Endodermal cell (in vitro differentiated cells): ENCODE data around the gene GPC3. TPM values are rescaled to one million over a fixed set of nuclear protein-coding genes. Genes with fewer than 3 reads are reported as not detected.

Experiments used
- DNase-seq: peaks from one replicate; pipeline ENCODE4 v3.0.0-alpha.2; 2017
- H3K27ac ChIP-seq: 2 replicates; pipeline ENCODE4 v1.5.1; 2013; ENCODE audit warnings: mild to moderate bottlenecking, low read depth, low read length, moderate library complexity
- H3K27me3 ChIP-seq: 2 replicates; pipeline ENCODE4 v1.6.1; 2013; ENCODE audit warnings: mild to moderate bottlenecking, low read length, moderate library complexity; ENCODE audit not compliant: insufficient read depth, control insufficient read depth, poor library complexity, severe bottlenecking
- H3K36me3 ChIP-seq: 2 replicates; pipeline ENCODE4 v1.7.0; 2013; ENCODE audit warnings: mild to moderate bottlenecking, low read length, moderate library complexity; ENCODE audit not compliant: control insufficient read depth, insufficient read depth
- H3K4me1 ChIP-seq: one replicate; pipeline ENCODE4 v1.7.0; 2013; ENCODE audit warnings: low read length; ENCODE audit not compliant: control insufficient read depth, insufficient read depth
- H3K4me3 ChIP-seq: 2 replicates; pipeline ENCODE4 v1.5.1; 2013; ENCODE audit warnings: mild to moderate bottlenecking, low read length, moderate library complexity
- H3K9ac ChIP-seq: 2 replicates; pipeline ENCODE4 v1.6.1; 2013; ENCODE audit warnings: mild to moderate bottlenecking, low read length, moderate library complexity; ENCODE audit not compliant: poor library complexity, severe bottlenecking; ENCODE audit errors: extremely low read depth
- H3K9me3 ChIP-seq: 2 replicates; pipeline ENCODE4 v1.6.1; 2013; ENCODE audit warnings: mild to moderate bottlenecking, low read length, moderate library complexity; ENCODE audit not compliant: control insufficient read depth
- H3K27ac Mint-ChIP-seq: 2 replicates; pipeline ENCODE4 v1.8.0; 2020; ENCODE audit warnings: mixed read lengths
- H3K27me3 Mint-ChIP-seq: 2 replicates; pipeline ENCODE4 v1.8.0; 2021; ENCODE audit warnings: mild to moderate bottlenecking, mixed read lengths; ENCODE audit not compliant: insufficient read depth
- H3K36me3 Mint-ChIP-seq: 2 replicates; pipeline ENCODE4 v1.8.0; 2020; ENCODE audit warnings: low read depth, mixed read lengths
- H3K4me1 Mint-ChIP-seq: 2 replicates; pipeline ENCODE4 v1.8.0; 2020; ENCODE audit warnings: mixed read lengths
- H3K4me3 Mint-ChIP-seq: 2 replicates; pipeline ENCODE4 v1.8.0; 2020; ENCODE audit warnings: mild to moderate bottlenecking, moderate library complexity, mixed read lengths
- H3K9me3 Mint-ChIP-seq: 2 replicates; pipeline ENCODE4 v1.8.0; 2020; ENCODE audit warnings: mild to moderate bottlenecking, mixed read lengths
- CTCF ChIP-seq: fragments of 200-600 bp; sonication (generic); conservative IDR thresholded peaks from 2 replicates; pipeline ENCODE4 v1.5.0; 2021; ENCODE audit warnings: antibody characterized with exemption, mild to moderate bottlenecking
- WGBS, 2 experiments: methylation state at CpG; one replicate each; pipeline versions ENCODE4 v1.1.5 to v1.1.7; 2013; ENCODE audit warnings: missing lambda C conversion rate in 2 of 2, mixed read lengths in 1 of 2; ENCODE audit not compliant: insufficient coverage in 1 of 2, insufficient read length in 1 of 2; 5-methylcytosine and 5-hydroxymethylcytosine counted together
- total RNA-seq, 2 donors: library from RNA; stranded (reverse); fragmentation: NEBNext Ultra II Directional in 1 of 2; extraction: Animal tissue kit (Norgen Biotek cat#: 25700) in 1 of 2; gene quantifications; 2 replicates in 1 of 2; 3 replicates in 1 of 2; pipeline ENCODE4 v1.2.1, GENCODE V29; 2021

GPC3 gene
- total RNA-seq, 2 donors from 2014 or later, result 39.5 to 125 TPM

GRCh38 chrX:133742602-133743305, 242.6 kb downstream of the GPC3 start:
- Histone ChIP-seq H3K27ac (no peak overlapping the region), H3K36me3 (no peaks in the 10 kb centered on the region), H3K9ac (no peak overlapping the region), H3K4me3 (no peak overlapping the region), H3K4me1 (no peaks in the 10 kb centered on the region), H3K9me3 (no peaks in the 10 kb centered on the region), H3K27me3 (no peaks in the 10 kb centered on the region)
- Mint-ChIP-seq H3K4me1 (peaks cover 11% of the 10 kb centered on the region), H3K36me3 (no peaks in the 10 kb centered on the region), H3K9me3 (no peaks in the 10 kb centered on the region), H3K27me3 (no peaks in the 10 kb centered on the region), H3K4me3 (no peak overlapping the region), H3K27ac (no peak overlapping the region)
- 70% methylated on average over 2 of the region's 3 CpGs; no CpG with 5 or more reads in 1 of the 2 experiments for WGBS, 2 experiments
- TF ChIP-seq CTCF, result no peak
- no peak for DNase-seq

GRCh38 chrX:133741303-133741702, 244.1 kb downstream of the GPC3 start:
- Mint-ChIP-seq H3K4me3 (no peak overlapping the region), H3K4me1 (peaks cover 11% of the 10 kb centered on the region), H3K27ac (no peak overlapping the region), H3K36me3 (no peaks in the 10 kb centered on the region), H3K9me3 (no peaks in the 10 kb centered on the region), H3K27me3 (no peaks in the 10 kb centered on the region)
- H3K9me3 ChIP-seq, result no peaks in the 10 kb centered on the region
- H3K4me1 ChIP-seq, result no peaks in the 10 kb centered on the region
- H3K4me3 ChIP-seq, result no peak overlapping the region
- TF ChIP-seq CTCF, result no peak
- H3K27ac ChIP-seq, result no peak overlapping the region
- no peaks in the 10 kb centered on the region for H3K36me3 ChIP-seq
- no peak overlapping the region for H3K9ac ChIP-seq
- H3K27me3 ChIP-seq, result no peaks in the 10 kb centered on the region
- WGBS, 2 experiments, result 100% methylated on average over 1 to 2 of the region's 2 CpGs
- no peak for DNase-seq

- Histone ChIP-seq H3K27ac (no peak overlapping the region), H3K9ac (no peak overlapping the region), H3K4me3 (no peak overlapping the region), H3K27me3 (no peaks in the 10 kb centered on the region), H3K36me3 (no peaks in the 10 kb centered on the region), H3K4me1 (no peaks in the 10 kb centered on the region), H3K9me3 (no peaks in the 10 kb centered on the region)
- no peaks in the 10 kb centered on the region for H3K27me3 Mint-ChIP-seq
- no peak for TF ChIP-seq CTCF
- peaks cover 11% of the 10 kb centered on the region for H3K4me1 Mint-ChIP-seq
- no peak for DNase-seq
- WGBS, 2 experiments, result 83% methylated on average over 1 to 2 of the region's 2 CpGs
- no peak overlapping the region for H3K4me3 Mint-ChIP-seq
- no peaks in the 10 kb centered on the region for H3K36me3 Mint-ChIP-seq
- H3K27ac Mint-ChIP-seq, result no peak overlapping the region
- H3K9me3 Mint-ChIP-seq, result no peaks in the 10 kb centered on the region
Observed at GRCh38 chrX:133726642-133727041, 258.8 kb downstream of the GPC3 start.
